Measurements from ENCODE around the gene PILRA.

DNA sequence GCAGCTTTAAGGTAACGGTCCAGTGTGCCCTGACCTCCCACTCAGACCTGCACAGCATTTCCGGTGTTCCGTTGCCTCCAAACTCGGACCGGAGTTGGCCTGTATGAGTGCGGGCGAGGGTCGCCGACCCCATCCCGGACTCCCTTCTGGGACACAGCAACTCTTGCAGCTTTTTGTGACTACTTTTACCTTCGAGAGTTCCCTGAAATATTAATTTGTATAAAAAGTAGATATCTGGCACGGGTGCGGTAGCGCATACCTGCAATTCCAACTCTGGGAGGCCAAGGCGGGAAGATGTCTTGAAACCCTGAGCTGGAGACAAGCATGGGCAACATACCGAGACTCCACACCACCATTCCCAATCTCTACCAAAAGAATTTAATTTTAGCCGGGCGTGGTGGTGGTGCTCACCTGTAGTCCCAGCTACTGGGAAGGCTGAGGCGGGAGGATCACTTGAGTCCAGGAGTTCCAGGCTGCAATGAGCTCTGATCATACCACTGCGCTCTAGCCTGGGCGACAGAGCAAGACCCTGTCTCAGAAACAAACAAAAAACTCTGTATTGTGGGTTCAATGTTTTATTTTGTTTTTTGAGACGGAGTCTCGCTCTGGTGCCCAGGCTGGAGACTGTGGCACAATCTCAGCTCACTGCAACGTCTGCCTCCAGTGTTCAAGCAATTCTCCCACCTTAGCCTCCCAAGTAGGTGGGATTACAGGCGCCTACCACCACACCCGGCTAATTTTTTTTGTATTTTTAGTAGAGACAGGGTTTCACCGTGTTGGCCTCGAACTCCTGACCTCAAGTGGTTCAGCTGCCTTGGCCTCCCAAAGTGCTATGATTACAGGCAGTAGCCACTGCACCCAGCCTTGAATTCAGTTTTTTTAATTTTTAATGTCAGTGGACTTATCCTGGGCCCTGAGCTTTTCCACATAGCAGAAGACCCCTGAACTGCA is 64.1 kb downstream of the PILRA start:
- TF ChIP-seq, protein P1, sequence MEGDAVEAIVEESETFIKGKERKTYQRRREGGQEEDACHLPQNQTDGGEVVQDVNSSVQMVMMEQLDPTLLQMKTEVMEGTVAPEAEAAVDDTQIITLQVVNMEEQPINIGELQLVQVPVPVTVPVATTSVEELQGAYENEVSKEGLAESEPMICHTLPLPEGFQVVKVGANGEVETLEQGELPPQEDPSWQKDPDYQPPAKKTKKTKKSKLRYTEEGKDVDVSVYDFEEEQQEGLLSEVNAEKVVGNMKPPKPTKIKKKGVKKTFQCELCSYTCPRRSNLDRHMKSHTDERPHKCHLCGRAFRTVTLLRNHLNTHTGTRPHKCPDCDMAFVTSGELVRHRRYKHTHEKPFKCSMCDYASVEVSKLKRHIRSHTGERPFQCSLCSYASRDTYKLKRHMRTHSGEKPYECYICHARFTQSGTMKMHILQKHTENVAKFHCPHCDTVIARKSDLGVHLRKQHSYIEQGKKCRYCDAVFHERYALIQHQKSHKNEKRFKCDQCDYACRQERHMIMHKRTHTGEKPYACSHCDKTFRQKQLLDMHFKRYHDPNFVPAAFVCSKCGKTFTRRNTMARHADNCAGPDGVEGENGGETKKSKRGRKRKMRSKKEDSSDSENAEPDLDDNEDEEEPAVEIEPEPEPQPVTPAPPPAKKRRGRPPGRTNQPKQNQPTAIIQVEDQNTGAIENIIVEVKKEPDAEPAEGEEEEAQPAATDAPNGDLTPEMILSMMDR (IDR thresholded peaks at IDR 0.05), result no peak
- TF ChIP-seq POLR2A (IDR thresholded peaks at IDR 0.05; ENCODE audit: low read depth), result no peak
- no peak for TF ChIP-seq EP300 (IDR thresholded peaks at IDR 0.05)

Data from esophagus muscularis mucosa (tissue), 4 donors.